Activated effector memory CD4-positive, alpha-beta T cell treated with anti-CD3 and anti-CD28 coated beads, Interleukin-2, amount 50 U/mL, for 16 hours (primary cell): ENCODE measurements around the gene SHISA4.
"Not testable (repeated sequence)": the region's sequence is repeated elsewhere in the genome, so short reads cannot be mapped to it uniquely, and the experiment has no call there.

Experiments used
- DNase-seq: peaks from one replicate; pipeline ENCODE4 v3.0.0-alpha.2; 2020

Gene SHISA4

GRCh38 chr1:201933840-201934430 is 45.2 kb downstream of the SHISA4 start:
- no peak for DNase-seq

- DNase-seq = no peak
Observed at GRCh38 chr1:201937624-201938213, 49.0 kb downstream of the SHISA4 start.

GRCh38 chr1:201938440-201939035 is 49.8 kb downstream of the SHISA4 start:
- no peak for DNase-seq

- no peak for DNase-seq
Observed at GRCh38 chr1:201939148-201939547, 50.5 kb downstream of the SHISA4 start.

GRCh38 chr1:201939574-201939973 is 50.9 kb downstream of the SHISA4 start:
- DNase-seq = no peak

GRCh38 chr1:201940316-201940715 is 51.6 kb downstream of the SHISA4 start:
- not testable (repeated sequence) for DNase-seq

GRCh38 chr1:201941420-201942128 is 52.9 kb downstream of the SHISA4 start:
- DNase-seq = no peak

GRCh38 chr1:201942129-201942495 is 53.4 kb downstream of the SHISA4 start:
- no peak for DNase-seq
